Astrocyte of the spinal cord (primary cell): Measurements from ENCODE around the gene CD48.

Source experiments
- DNase-seq: peaks from one replicate; pipeline ENCODE4 v3.0.0; 2011; ENCODE audit warnings: low read depth, low spot score
- H3K4me3 ChIP-seq: 2 replicates; pipeline ENCODE4 v1.5.1; 2011; ENCODE audit warnings: low read depth, mild to moderate bottlenecking, low read length, moderate library complexity
- CTCF ChIP-seq: IDR thresholded peaks from 2 replicates; pipeline ENCODE4 v1.5.1; 2012; ENCODE audit warnings: low read depth, mild to moderate bottlenecking, low read length, inconsistent platforms
- in situ Hi-C: cut with HindIII; loops from 2 replicates; pipeline ENCODE4 v1.10.0; 2017; ENCODE audit warnings: low sequenced_read_pairs

Gene CD48

GRCh38 chr1:160651433-160652064 is 60.1 kb downstream of the CD48 start:
- TF ChIP-seq CTCF, result no peak
- no peak for DNase-seq
- in situ Hi-C loops, result no loop called here
- no peak overlapping the region for H3K4me3 ChIP-seq

- no peak for TF ChIP-seq CTCF
- H3K4me3 ChIP-seq, result no peak overlapping the region
- DNase-seq, result no peak
- in situ Hi-C loops, result no loop called here
These were observed 64.3 kb downstream of the CD48 start for GRCh38 chr1:160647329-160647720.

- in situ Hi-C loops, result no loop called here
- no peak for TF ChIP-seq CTCF
- no peak within 1 kb of the TSS for H3K4me3 ChIP-seq
- no peak for DNase-seq
These were observed 64.8 kb downstream of the CD48 start, which contains the start of gene SLAMF1 for GRCh38 chr1:160646711-160647328. Gene SLAMF1 (minus strand): TSS chr1:160647044. CDS start chr1:160646945, 99 bp downstream.

- in situ Hi-C loops, result no loop called here
- DNase-seq, result no peak
- H3K4me3 ChIP-seq, result no peak overlapping the region
- TF ChIP-seq CTCF, result no peak
These were observed 65.4 kb downstream of the CD48 start for GRCh38 chr1:160646180-160646579.

- in situ Hi-C loops, result no loop called here
- H3K4me3 ChIP-seq, result no peak overlapping the region
- DNase-seq, result no peak
- no peak for TF ChIP-seq CTCF
These were observed 66.1 kb downstream of the CD48 start for GRCh38 chr1:160645386-160646130.

- TF ChIP-seq CTCF, result no peak
- in situ Hi-C loops, result no loop called here
- DNase-seq, result no peak
- no peak overlapping the region for H3K4me3 ChIP-seq
These were observed 67.2 kb downstream of the CD48 start for GRCh38 chr1:160644399-160644798.
